IMR-90 (cell line): ENCODE results near the gene CYP21A2. TPM values are rescaled to one million over a fixed set of nuclear protein-coding genes. Genes with fewer than 3 reads are reported as not detected.
"Not testable (repeated sequence)": the region's sequence is repeated elsewhere in the genome, so short reads cannot be mapped to it uniquely, and the experiment has no call there.

Experiments used
- ATAC-seq: fragments of 200-7000 bp; cut with Tn5 transposase; 2 replicates; pipeline ENCODE4 v1.9.1; 2020; ENCODE audit warnings: low read depth, mild to moderate bottlenecking, moderate library complexity
- BruUV-seq: library from RNA; stranded (reverse); fragments of 400-500 nt; replicated peaks from 2 replicates; lab custom pipeline; 2021; lab: Mats Ljungman, UMichigan
- CTCF ChIA-PET: fragments of 300-600 bp; formaldehyde crosslinking; extraction: SDS; loops from one replicate; lab custom pipeline; 2021; ENCODE audit warnings: antibody characterized with exemption; lab: Yijun Ruan, JAX
- POLR2A ChIA-PET: fragments of 300-600 bp; sonication (Branson Sonifier 250); formaldehyde crosslinking; loops from one replicate; lab custom pipeline; 2022; ENCODE audit warnings: antibody characterized with exemption; ENCODE audit not compliant: unreplicated experiment; lab: Charles Lee
- DNase-seq: peaks from one replicate; pipeline ENCODE4 v3.0.0; 2013
- H2AFZ ChIP-seq: replicated peaks from 2 replicates; pipeline ENCODE3; 2013; ENCODE audit warnings: low read length, mild to moderate bottlenecking; ENCODE audit not compliant: poor library complexity
- H2AK5ac ChIP-seq: 2 replicates; pipeline ENCODE4 v1.6.1; 2013; ENCODE audit warnings: low read depth, low read length, inconsistent platforms
- H2AK9ac ChIP-seq: replicated peaks from 2 replicates; pipeline ENCODE3; 2013; ENCODE audit warnings: mild to moderate bottlenecking, low read depth, low read length, moderate library complexity; ENCODE audit not compliant: poor library complexity
- H2BK120ac ChIP-seq: 2 replicates; pipeline ENCODE4 v1.6.1; 2013; ENCODE audit warnings: low read depth, low read length, inconsistent platforms
- H2BK15ac ChIP-seq: 3 replicates; pipeline ENCODE4 v1.6.1; 2013; ENCODE audit warnings: low read depth, low read length, inconsistent platforms
- H2BK20ac ChIP-seq: 2 replicates; pipeline ENCODE4 v1.6.1; 2013; ENCODE audit warnings: low read depth, mild to moderate bottlenecking, inconsistent platforms, low read length, moderate library complexity
- H2BK5ac ChIP-seq: 2 replicates; pipeline ENCODE4 v1.6.1; 2013; ENCODE audit warnings: mild to moderate bottlenecking, low read depth, low read length, inconsistent platforms; ENCODE audit not compliant: poor library complexity, severe bottlenecking
- H3K14ac ChIP-seq: replicated peaks from 2 replicates; pipeline ENCODE4 v1.6.1; 2013; ENCODE audit warnings: low read depth, low read length, inconsistent platforms
- H3K18ac ChIP-seq: 2 replicates; pipeline ENCODE4 v1.6.1; 2013; ENCODE audit warnings: low read depth, low read length, control low read depth
- H3K23ac ChIP-seq: 2 replicates; pipeline ENCODE4 v1.6.1; 2013; ENCODE audit warnings: low read depth, low read length, inconsistent platforms
- H3K27ac ChIP-seq: 2 replicates; pipeline ENCODE4 v1.5.1; 2013; ENCODE audit warnings: mild to moderate bottlenecking, control low read depth, low read length; ENCODE audit not compliant: insufficient read depth
- H3K27me3 ChIP-seq: 2 replicates; pipeline ENCODE4 v1.6.1; 2013; ENCODE audit warnings: low read length; ENCODE audit not compliant: control insufficient read depth, insufficient read depth
- H3K36me3 ChIP-seq: 2 replicates; pipeline ENCODE4 v1.6.1; 2013; ENCODE audit warnings: low read length, mixed read lengths; ENCODE audit not compliant: control insufficient read depth, insufficient read depth
- H3K4ac ChIP-seq: 2 replicates; pipeline ENCODE4 v1.6.1; 2013; ENCODE audit warnings: low read depth, low read length, inconsistent platforms
- H3K4me1 ChIP-seq: 2 replicates; pipeline ENCODE4 v1.6.1; 2013; ENCODE audit warnings: low read length, mixed read lengths; ENCODE audit not compliant: control insufficient read depth, insufficient read depth
- H3K4me2 ChIP-seq: 2 replicates; pipeline ENCODE4 v1.6.1; 2013; ENCODE audit warnings: low read depth, mild to moderate bottlenecking, control low read depth, low read length, moderate library complexity
- H3K4me3 ChIP-seq: 2 replicates; pipeline ENCODE4 v1.5.1; 2013; ENCODE audit warnings: low read depth, mild to moderate bottlenecking, control low read depth, low read length, moderate library complexity; ENCODE audit not compliant: insufficient read depth
- H3K56ac ChIP-seq: 2 replicates; pipeline ENCODE4 v1.6.1; 2013; ENCODE audit warnings: low read length, inconsistent platforms; ENCODE audit not compliant: insufficient read depth; ENCODE audit errors: extremely low read depth
- H3K79me1 ChIP-seq, 2 experiments: 2 replicates each; pipeline ENCODE4 v1.6.1; 2013; ENCODE audit warnings: low read length in 2 of 2, inconsistent platforms in 1 of 2, low read depth in 1 of 2
- H3K9ac ChIP-seq: 2 replicates; pipeline ENCODE4 v1.6.1; 2013; ENCODE audit warnings: low read depth, low read length, control low read depth
- H3K9me1 ChIP-seq: 2 replicates; pipeline ENCODE4 v1.6.1; 2013; ENCODE audit warnings: low read length, inconsistent platforms; ENCODE audit not compliant: insufficient read depth
- H3K9me3 ChIP-seq: 2 replicates; pipeline ENCODE4 v1.6.1; 2013; ENCODE audit warnings: low read length; ENCODE audit not compliant: control insufficient read depth, insufficient read depth
- H4K20me1 ChIP-seq: 2 replicates; pipeline ENCODE4 v1.6.1; 2013; ENCODE audit warnings: low read length, inconsistent platforms; ENCODE audit not compliant: insufficient read depth
- H4K5ac ChIP-seq: 2 replicates; pipeline ENCODE4 v1.6.1; 2013; ENCODE audit warnings: mild to moderate bottlenecking, low read depth, low read length, control low read depth
- H4K8ac ChIP-seq, 2 experiments: 2 replicates each; pipeline ENCODE4 v1.6.1; 2013; ENCODE audit warnings: low read depth in 2 of 2, low read length in 2 of 2, control low read depth in 1 of 2, inconsistent platforms in 1 of 2
- H4K91ac ChIP-seq: 2 replicates; pipeline ENCODE4 v1.6.1; 2013; ENCODE audit warnings: low read depth, low read length, inconsistent platforms; ENCODE audit not compliant: insufficient read depth
- WGBS, 2 experiments: methylation state at CpG; one replicate each; pipeline versions ENCODE4 v1.1.5 to v1.1.7; 2013; ENCODE audit warnings: missing lambda C conversion rate in 2 of 2; ENCODE audit not compliant: insufficient read length in 1 of 2; ENCODE audit errors: extremely low coverage in 2 of 2; 5-methylcytosine and 5-hydroxymethylcytosine counted together
- dilution Hi-C: fragments of 300-500 bp; cut with HindIII; formaldehyde crosslinking; loops from one replicate; pipeline ENCODE4 v1.14.3; 2018; ENCODE audit warnings: low sequenced_read_pairs; ENCODE audit not compliant: unreplicated experiment
- in situ Hi-C: fragments of 300-500 bp; cut with MboI; formaldehyde crosslinking; loops from 3 replicates; pipeline ENCODE4 v1.14.3; 2019; ENCODE audit warnings: low sequenced_read_pairs, inconsistent platforms, mixed read lengths
- intact Hi-C: fragments of 100-400 bp; cut with micrococcal nuclease; formaldehyde crosslinking; loops from 2 replicates; pipeline ENCODE4 v1.10.0; 2022
- polyA plus RNA-seq, 3 experiments: library from polyadenylated mRNA; depleted of rRNA; stranded (reverse); fragments of >200 nt; gene quantifications; 2 replicates each; pipeline ENCODE4 v1.2.3, GENCODE V29; 2012; ENCODE audit warnings: low replicate concordance in 1 of 3
- total RNA-seq: library from RNA; depleted of rRNA; stranded (reverse); fragments of >200 nt; gene quantifications from 2 replicates; pipeline ENCODE4 v1.2.3, GENCODE V29; 2012

The CYP21A2 gene
- total and polyA plus RNA-seq, 2 of the 4 experiments (the other 2 are of a cell fraction): 0.03 TPM; not detected in 1

DNA sequence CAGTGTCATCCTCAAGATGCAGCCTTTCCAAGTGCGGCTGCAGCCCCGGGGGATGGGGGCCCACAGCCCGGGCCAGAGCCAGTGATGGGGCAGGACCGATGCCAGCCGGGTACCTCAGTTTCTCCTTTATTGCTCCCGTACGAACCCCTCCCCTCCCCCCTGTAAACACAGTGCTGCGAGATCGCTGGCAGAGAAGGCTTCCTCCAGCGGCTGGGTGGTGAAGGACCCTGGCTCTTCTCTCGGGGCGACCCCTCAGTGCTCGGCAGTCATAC is 2.8 kb downstream of the CYP21A2 start:
- H3K4ac ChIP-seq, H3K14ac ChIP-seq, H2AK5ac ChIP-seq, H3K4me3 ChIP-seq, DNase-seq, in situ Hi-C loops, H3K36me3 ChIP-seq, H2AK9ac ChIP-seq, H2BK5ac ChIP-seq, H3K23ac ChIP-seq, ATAC-seq, H3K9me3 ChIP-seq, CTCF ChIA-PET, H2AFZ ChIP-seq, H2BK20ac ChIP-seq, H4K20me1 ChIP-seq, POLR2A ChIA-PET, H4K8ac ChIP-seq, H3K9me1 ChIP-seq, H3K56ac ChIP-seq, BruUV-seq, H3K4me2 ChIP-seq, H3K79me1 ChIP-seq, H3K18ac ChIP-seq, H3K27me3 ChIP-seq, H4K91ac ChIP-seq, H4K5ac ChIP-seq, dilution Hi-C loops, H3K9ac ChIP-seq, H2BK120ac ChIP-seq, H3K27ac ChIP-seq, H2BK15ac ChIP-seq, H3K4me1 ChIP-seq: not testable (repeated sequence)
- intact Hi-C loops: loop anchor here (10.0 kb wide), 1 partner anchor 114 kb away; the partner anchor contains the start of genes PPT2 and PRRT1
- WGBS, 2 experiments: no CpG with 5 or more reads among the region's 13 CpGs

DNA sequence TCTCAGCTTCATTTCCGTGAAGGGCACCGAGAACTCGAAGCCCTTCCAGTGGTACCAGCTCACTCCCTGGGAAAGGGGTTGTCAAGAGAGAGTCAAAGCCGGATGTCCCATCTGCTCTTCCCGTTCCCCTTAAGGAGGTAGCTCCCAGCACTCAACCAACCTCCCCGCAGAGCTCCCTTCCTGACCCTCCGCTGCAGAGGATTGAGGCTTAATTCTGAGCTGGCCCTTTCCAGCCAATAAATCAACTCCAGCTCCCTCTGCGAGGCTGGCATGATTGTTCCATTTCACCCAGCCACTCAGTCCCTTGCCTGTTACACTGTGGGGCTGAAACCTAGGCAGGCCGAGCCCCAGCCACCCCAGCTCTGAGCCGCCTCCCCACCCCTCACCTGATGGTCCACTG is 3.2 kb downstream of the CYP21A2 start:
- H2BK120ac ChIP-seq, dilution Hi-C loops, H3K9ac ChIP-seq, H2BK15ac ChIP-seq, H3K4me1 ChIP-seq, CTCF ChIA-PET, H2AFZ ChIP-seq, H2BK5ac ChIP-seq, POLR2A ChIA-PET, H3K36me3 ChIP-seq, H4K20me1 ChIP-seq, in situ Hi-C loops, H3K27ac ChIP-seq, H4K5ac ChIP-seq, ATAC-seq, H4K8ac ChIP-seq, H3K4me3 ChIP-seq, H3K4me2 ChIP-seq, H3K23ac ChIP-seq, H2BK20ac ChIP-seq, H3K18ac ChIP-seq, H3K9me3 ChIP-seq, H3K14ac ChIP-seq, BruUV-seq, H4K91ac ChIP-seq, DNase-seq, H3K79me1 ChIP-seq, H3K9me1 ChIP-seq, H2AK9ac ChIP-seq, H3K4ac ChIP-seq, H3K27me3 ChIP-seq, H2AK5ac ChIP-seq, H3K56ac ChIP-seq: not testable (repeated sequence)
- intact Hi-C loops: loop anchor here (10.0 kb wide), 1 partner anchor 113 kb away; the partner anchor contains the start of genes PPT2 and PRRT1
- no CpG with 5 or more reads among the region's 10 CpGs for WGBS, 2 experiments
